H1 (cell line): ENCODE data around the gene METTL25B. TPM values are rescaled to one million over a fixed set of nuclear protein-coding genes. Genes with fewer than 3 reads are reported as not detected.
A peak's percentile ranks its signal among the peaks of the same experiment; 100 is the strongest.

Experiments
- CTCF ChIA-PET: fragments of 300-600 bp; sonication (Branson Sonifier 250); formaldehyde crosslinking; loops from one replicate; lab custom pipeline; 2021; ENCODE audit not compliant: partially characterized antibody; lab: Charles Lee
- POLR2A ChIA-PET: fragments of 300-600 bp; sonication (Branson Sonifier 250); formaldehyde crosslinking; loops from one replicate; lab custom pipeline; 2021; ENCODE audit warnings: inconsistent platforms; ENCODE audit not compliant: partially characterized antibody; lab: Charles Lee
- DNase-seq, 2 experiments: peaks; one replicate each; pipeline versions ENCODE4 v3.0.0 to v3.0.0-alpha.2; 2010 to 2022; ENCODE audit warnings: low spot score in 2 of 2, low read depth in 1 of 2, mixed read lengths in 1 of 2
- FAIRE-seq: peaks from 2 replicates; lab custom pipeline; 2011; peaks lifted over from hg19 to GRCh38; lab: Jason Lieb, UNC
- H2AFZ ChIP-seq: 2 replicates; pipeline ENCODE4 v1.8.1; 2012; ENCODE audit warnings: low read length, inconsistent platforms
- H2AK5ac ChIP-seq: 2 replicates; pipeline ENCODE4 v1.6.1; 2013; ENCODE audit warnings: low read depth, low read length
- H2BK120ac ChIP-seq: replicated peaks from 2 replicates; pipeline ENCODE3; 2013; ENCODE audit warnings: low read depth, low read length, inconsistent platforms
- H2BK12ac ChIP-seq: 2 replicates; pipeline ENCODE4 v1.6.1; 2013; ENCODE audit warnings: low read depth, low read length
- H2BK15ac ChIP-seq: 2 replicates; pipeline ENCODE4 v1.6.1; 2013; ENCODE audit warnings: low read length
- H2BK20ac ChIP-seq: 2 replicates; pipeline ENCODE4 v1.6.1; 2013; ENCODE audit warnings: low read length
- H2BK5ac ChIP-seq: 2 replicates; pipeline ENCODE4 v1.6.1; 2013; ENCODE audit warnings: low read depth, low read length
- H3K14ac ChIP-seq: 2 replicates; pipeline ENCODE4 v1.6.1; 2013; ENCODE audit warnings: inconsistent platforms; ENCODE audit not compliant: insufficient read length
- H3K18ac ChIP-seq: 2 replicates; pipeline ENCODE4 v1.6.1; 2013; ENCODE audit warnings: low read length; ENCODE audit errors: extremely low read depth
- H3K23ac ChIP-seq: 2 replicates; pipeline ENCODE4 v1.6.1; 2013; ENCODE audit warnings: inconsistent platforms; ENCODE audit not compliant: insufficient read length
- H3K23me2 ChIP-seq: 2 replicates; pipeline ENCODE4 v1.6.1; 2013; ENCODE audit warnings: low read depth, low read length
- H3K27ac ChIP-seq: 2 replicates; pipeline ENCODE4 v1.6.1; 2011; ENCODE audit warnings: low read depth, low read length, inconsistent platforms
- H3K27me3 ChIP-seq, 4 experiments: replicated peaks in 1 of 4; 1 replicate in 1 of 4; 2 replicates in 3 of 4; pipeline versions ENCODE4 v1.6.1 to v1.8.1; 2011 to 2013; ENCODE audit warnings: low read length in 3 of 4, mild to moderate bottlenecking in 3 of 4, inconsistent platforms in 2 of 4, mixed read lengths in 2 of 4, moderate library complexity in 1 of 4; ENCODE audit not compliant: control insufficient read depth in 3 of 4, insufficient read depth in 3 of 4; ENCODE audit errors: extremely low read depth in 1 of 4
- H3K36me3 ChIP-seq, 4 experiments: 2 replicates each; pipeline versions ENCODE4 v1.6.1 to v1.8.1; 2011 to 2013; ENCODE audit warnings: mild to moderate bottlenecking in 4 of 4, low read length in 3 of 4, moderate library complexity in 2 of 4, control low read depth in 1 of 4, inconsistent platforms in 1 of 4; ENCODE audit not compliant: insufficient read depth in 4 of 4, control insufficient read depth in 2 of 4
- H3K4ac ChIP-seq: replicated peaks from 2 replicates; pipeline ENCODE3; 2013; ENCODE audit warnings: low read length, low read depth, mixed read lengths, inconsistent platforms; ENCODE audit not compliant: insufficient read length
- H3K4me1 ChIP-seq, 4 experiments: replicated peaks in 1 of 4; 1 replicate in 1 of 4; 2 replicates in 3 of 4; pipeline versions ENCODE4 v1.6.1 to v1.8.1; 2011 to 2013; ENCODE audit warnings: low read length in 3 of 4, inconsistent platforms in 2 of 4, mixed read lengths in 1 of 4; ENCODE audit not compliant: insufficient read depth in 4 of 4, control insufficient read depth in 3 of 4
- H3K4me2 ChIP-seq, 2 experiments: 2 replicates each; pipeline versions ENCODE4 v1.6.1 to v1.8.1; 2011 to 2013; ENCODE audit warnings: low read depth in 2 of 2, low read length in 2 of 2, control low read depth in 1 of 2, inconsistent platforms in 1 of 2, mild to moderate bottlenecking in 1 of 2; ENCODE audit not compliant: insufficient read depth in 1 of 2
- H3K4me3 ChIP-seq, 4 experiments: fragments of 200-600, 300-600 bp in 1 of 4; sonication (generic), shearing (Covaris generic), sonication (Bioruptor Twin) in 1 of 4; 2 replicates each; pipeline versions ENCODE4 v1.5.1 to v1.8.1; 2011 to 2016; ENCODE audit warnings: low read length in 4 of 4, low read depth in 3 of 4, control low read depth in 2 of 4, inconsistent platforms in 2 of 4, mild to moderate bottlenecking in 2 of 4, mixed read lengths in 1 of 4, moderate library complexity in 1 of 4; ENCODE audit not compliant: insufficient read depth in 2 of 4; ENCODE audit errors: extremely low read depth in 1 of 4
- H3K56ac ChIP-seq: replicated peaks from 2 replicates; pipeline ENCODE3; 2013; ENCODE audit warnings: low read depth, mild to moderate bottlenecking, mixed read lengths, low read length, inconsistent platforms; ENCODE audit not compliant: insufficient read length
- H3K79me1 ChIP-seq: 2 replicates; pipeline ENCODE4 v1.6.1; 2013; ENCODE audit warnings: low read depth, low read length, control low read depth
- H3K79me2 ChIP-seq, 2 experiments: 2 replicates each; pipeline versions ENCODE4 v1.6.1 to v1.8.1; 2012 to 2013; ENCODE audit warnings: low read length in 2 of 2, mild to moderate bottlenecking in 2 of 2, inconsistent platforms in 1 of 2; ENCODE audit not compliant: insufficient read depth in 2 of 2, control insufficient read depth in 1 of 2
- H3K9ac ChIP-seq, 4 experiments: replicated peaks in 1 of 4; 1 replicate in 1 of 4; 2 replicates in 3 of 4; pipeline versions ENCODE4 v1.6.1 to v1.8.1; 2011 to 2013; ENCODE audit warnings: low read depth in 3 of 4, low read length in 3 of 4, control low read depth in 2 of 4, mild to moderate bottlenecking in 2 of 4, moderate library complexity in 2 of 4, inconsistent platforms in 1 of 4; ENCODE audit errors: extremely low read depth in 1 of 4
- H3K9me3 ChIP-seq, 2 experiments: 2 replicates each; pipeline versions ENCODE4 v1.6.1 to v1.8.1; 2012 to 2013; ENCODE audit warnings: mild to moderate bottlenecking in 2 of 2, moderate library complexity in 2 of 2, control low read depth in 1 of 2, inconsistent platforms in 1 of 2, low read depth in 1 of 2, low read length in 1 of 2, mixed read lengths in 1 of 2; ENCODE audit not compliant: insufficient read depth in 2 of 2
- H4K20me1 ChIP-seq, 2 experiments: replicated peaks in 1 of 2; 2 replicates each; pipeline versions ENCODE3 to v1.8.1; 2011 to 2013; ENCODE audit warnings: inconsistent platforms in 2 of 2, low read length in 2 of 2, mild to moderate bottlenecking in 1 of 2; ENCODE audit not compliant: insufficient read depth in 2 of 2, control insufficient read depth in 1 of 2
- H4K5ac ChIP-seq: 2 replicates; pipeline ENCODE4 v1.6.1; 2013; ENCODE audit warnings: low read length, low read depth, mixed read lengths, inconsistent platforms; ENCODE audit not compliant: insufficient read length
- H4K8ac ChIP-seq: 2 replicates; pipeline ENCODE4 v1.8.0; 2013; ENCODE audit warnings: mild to moderate bottlenecking, moderate library complexity, low read length, inconsistent platforms; ENCODE audit not compliant: insufficient read depth; ENCODE audit errors: extremely low read depth
- H4K91ac ChIP-seq: replicated peaks from 2 replicates; pipeline ENCODE3; 2013; ENCODE audit warnings: low read length, mixed read lengths, inconsistent platforms; ENCODE audit not compliant: insufficient read length
- FOSL1 ChIP-seq: IDR thresholded peaks from 2 replicates; pipeline ENCODE4 v1.6.1; 2011; ENCODE audit warnings: mild to moderate bottlenecking, low read depth, low read length, moderate library complexity; ENCODE audit not compliant: insufficient read depth
- GTF2F1 ChIP-seq: IDR thresholded peaks from 2 replicates; pipeline ENCODE4 v1.6.1; 2012; ENCODE audit warnings: low read depth, low read length, improper control_type of control experiment, borderline replicate concordance
- KDM5A ChIP-seq: fragments of 200-600 bp; IDR thresholded peaks from 2 replicates; pipeline ENCODE4 v1.7.1; 2012; ENCODE audit warnings: mild to moderate bottlenecking, low read length, inconsistent platforms, mixed read lengths
- RXRA ChIP-seq: IDR thresholded peaks from 2 replicates; pipeline ENCODE4 v1.6.1; 2011; ENCODE audit warnings: low read depth, mild to moderate bottlenecking, low read length, moderate library complexity; ENCODE audit not compliant: insufficient read depth
- SIN3A ChIP-seq, 2 experiments: IDR thresholded peaks in 1 of 2; conservative IDR thresholded peaks in 1 of 2; 2 replicates each; pipeline ENCODE4 v1.6.1; 2011 to 2012; ENCODE audit warnings: low read length in 2 of 2, improper control_type of control experiment in 1 of 2, low read depth in 1 of 2, mild to moderate bottlenecking in 1 of 2
- SP2 ChIP-seq: IDR thresholded peaks from 2 replicates; pipeline ENCODE4 v1.6.1; 2012; ENCODE audit warnings: mild to moderate bottlenecking, low read length, inconsistent platforms
- WGBS, 2 experiments: shearing (Covaris generic) in 1 of 2; methylation state at CpG; one replicate each; pipeline versions ENCODE4 v1.1.6 to v1.1.7; 2013 to 2015; ENCODE audit warnings: low lambda C conversion rate in 2 of 2, mixed read lengths in 2 of 2, inconsistent platforms in 1 of 2, low coverage in 1 of 2, missing lambda C conversion rate in 1 of 2; ENCODE audit not compliant: insufficient replicate concordance in 2 of 2, insufficient coverage in 1 of 2, insufficient read length in 1 of 2; ENCODE audit errors: extremely low coverage in 1 of 2, missing lambda C conversion rate in 1 of 2; 5-methylcytosine and 5-hydroxymethylcytosine counted together
- polyA plus RNA-seq, 7 experiments: library from polyadenylated mRNA; depleted of rRNA in 3 of 7; stranded (reverse) in 5 of 7; unstranded in 2 of 7; fragments of >200 nt in 5 of 7; fragments of 200-250 nt in 2 of 7; gene quantifications; 1 replicate in 5 of 7; 2 replicates in 1 of 7; 4 replicates in 1 of 7; pipeline versions ENCODE4 v1.2.1 to v1.2.3, GENCODE V29; 2011 to 2013; ENCODE audit warnings: missing spikeins in 2 of 7, mixed read lengths in 2 of 7
- total RNA-seq: library from RNA; stranded (reverse); fragmentation: NEBNext Ultra II Directional; extraction: Animal tissue kit (Norgen Biotek cat#: 25700); gene quantifications from 2 replicates; pipeline ENCODE4 v1.2.1, GENCODE V29; 2021

The METTL25B gene
- total and polyA plus RNA-seq, 2 of the 8 experiments (the other 6 are each of a cell fraction or from before 2014, with no cell fraction given), result 28.4 to 30.1 TPM

- Histone ChIP-seq H3K79me2 (no peaks in the 10 kb centered on the region), H3K79me1 (no peaks in the 10 kb centered on the region), H2BK15ac (peak overlapping the region; percentile 98; the same call in 1 of the 2 replicates), H2AFZ (no peak overlapping the region), H3K9me3 (no peaks in the 10 kb centered on the region), H2BK120ac (no peak overlapping the region), H3K14ac (no peak overlapping the region), H2AK5ac (no peak overlapping the region), H4K8ac (no peak overlapping the region), H4K91ac (no peak overlapping the region), H3K4me2 (no peak overlapping the region), H3K4ac (no peak overlapping the region), H2BK5ac (no peak overlapping the region), H3K27me3 (no peaks in the 10 kb centered on the region), H3K23ac (no peak overlapping the region), H4K5ac (no peak overlapping the region), H3K4me1 (peaks cover 8 to 27% (median 16%) of the 10 kb centered on the region in 4 experiments), H3K4me3 (no peak overlapping the region), H3K36me3 (no peaks in the 10 kb centered on the region), H3K27ac (no peak overlapping the region), H3K9ac (no peak overlapping the region), H2BK12ac (no peak overlapping the region), H4K20me1 (peaks cover 0 to 2% of the 10 kb centered on the region in 2 experiments), H3K23me2 (no peaks in the 10 kb centered on the region), H3K56ac (no peak overlapping the region), H2BK20ac (no peak overlapping the region), H3K18ac (no peak overlapping the region)
- 89% methylated on average over 3 of the region's 3 CpGs; no CpG with 5 or more reads in 1 of the 2 experiments for WGBS, 2 experiments
- no peak for FAIRE-seq
- no peak for DNase-seq
- POLR2A ChIA-PET, result interaction anchor here (0.6 to 16.9 kb wide), 8 partner anchors 8 to 359 kb away, joined by 3 to 530 read pairs (median 4); partner anchors contain the start of genes CRABP2, ISG20L2, METTL25B and PRCC
- CTCF ChIA-PET, result interaction anchor here (0.9 to 66.0 kb wide), 7 partner anchors 10 to 199 kb away, joined by 3 to 4284 read pairs (median 4); partner anchors contain the start of genes CRABP2, ISG20L2, METTL25B and NES
- no peak for TF ChIP-seq KDM5A
- no peak for TF ChIP-seq SIN3A (conservative IDR thresholded peaks at IDR 0.05 in 1 of 2, IDR thresholded peaks at IDR 0.05 in 1 of 2; ENCODE audit: low read depth in 1 of 2, low read length in 2 of 2)
- TF ChIP-seq SP2, result no peak
- no peak for TF ChIP-seq GTF2F1
- no peak for TF ChIP-seq RXRA
- TF ChIP-seq FOSL1, result no peak
These were observed 13.4 kb upstream of the METTL25B start for GRCh38 chr1:156714830-156715229.
